AG04449 (cell line): ENCODE measurements around the gene IP6K1.

ENCODE experiments used
- CTCF ChIA-PET: fragments of 350-600 bp; formaldehyde crosslinking; extraction: SDS; loops from one replicate; lab custom pipeline; 2021; ENCODE audit warnings: antibody characterized with exemption; lab: Yijun Ruan, JAX
- POLR2A ChIA-PET: fragments of 400-600, 350-600 bp; formaldehyde crosslinking; extraction: SDS; loops from one replicate; lab custom pipeline; 2020; ENCODE audit warnings: antibody characterized with exemption, inconsistent platforms; lab: Yijun Ruan, JAX
- DNase-seq: peaks from one replicate; pipeline ENCODE4 v3.0.0-alpha.2; 2010; ENCODE audit warnings: low read depth, low spot score
- H3K4me3 ChIP-seq: 2 replicates; pipeline ENCODE4 v1.5.1; 2011; ENCODE audit warnings: low read depth, mild to moderate bottlenecking, control low read depth, low read length
- CTCF ChIP-seq: IDR thresholded peaks from one replicate; pipeline ENCODE4 v1.5.1; 2011; ENCODE audit warnings: mild to moderate bottlenecking, moderate library complexity, low read length, control low read depth, inconsistent platforms; ENCODE audit not compliant: insufficient read depth; ENCODE audit errors: missing control alignments

The IP6K1 gene

GRCh38 chr3:49707113-49707480 lies 79.2 kb downstream of the IP6K1 start:
- CTCF ChIA-PET, result interaction anchor here (1.0 to 1.9 kb wide), 5 partner anchors 9 to 132 kb away, joined by 3 to 7 read pairs (median 4); no protein-coding TSS in a partner anchor
- DNase-seq, result no peak
- TF ChIP-seq CTCF, result no peak

GRCh38 chr3:49706456-49707112 lies 79.8 kb downstream of the IP6K1 start:
- TF ChIP-seq CTCF, result no peak
- no peak overlapping the region for H3K4me3 ChIP-seq
- CTCF ChIA-PET, result interaction anchor here (1.0 to 1.9 kb wide), 3 partner anchors 8 to 133 kb away, joined by 3 to 7 read pairs (median 4); no protein-coding TSS in a partner anchor
- no peak for DNase-seq
- POLR2A ChIA-PET, result no interaction called here

More at GRCh38 chr3:49707113-49707480, 79.2 kb downstream of the IP6K1 start:
- POLR2A ChIA-PET, result no interaction called here
- no peak overlapping the region for H3K4me3 ChIP-seq

GRCh38 chr3:49705390-49705960 lies 80.9 kb downstream of the IP6K1 start:
- H3K4me3 ChIP-seq, result no peak overlapping the region
- CTCF ChIA-PET, result interaction anchor here (1.0 to 1.9 kb wide), 3 partner anchors 7 to 134 kb away, joined by 3 to 7 read pairs (median 4); no protein-coding TSS in a partner anchor
- POLR2A ChIA-PET, result no interaction called here
- no peak for TF ChIP-seq CTCF
- no peak for DNase-seq

GRCh38 chr3:49704629-49705028 lies 81.7 kb downstream of the IP6K1 start:
- H3K4me3 ChIP-seq, result no peak overlapping the region
- TF ChIP-seq CTCF, result no peak
- no peak for DNase-seq
- ChIA-PET CTCF (interaction anchor here (1.0 to 7.8 kb wide), 4 partner anchors 9 to 165 kb away, joined by 3 to 74 read pairs (median 50); no protein-coding TSS in a partner anchor), POLR2A (no interaction called here)

- ChIA-PET POLR2A (no interaction called here), CTCF (interaction anchor here (0.9 to 7.8 kb wide), 11 partner anchors 9 to 164 kb away, joined by 3 to 74 read pairs (median 4); partner anchors contain the start of genes AMIGO3 and IP6K1)
- no peak for DNase-seq
- TF ChIP-seq CTCF, result no peak
- no peak overlapping the region for H3K4me3 ChIP-seq
Measured at GRCh38 chr3:49703956-49704355, 82.4 kb downstream of the IP6K1 start.

- ChIA-PET POLR2A (no interaction called here), CTCF (interaction anchor here (0.9 to 7.8 kb wide), 14 partner anchors 10 to 226 kb away, joined by 3 to 74 read pairs (median 4); partner anchors contain the start of genes AMIGO3 and IP6K1)
- H3K4me3 ChIP-seq, result no peak overlapping the region
- no peak for DNase-seq
- peak; percentile 90 for TF ChIP-seq CTCF
Measured at GRCh38 chr3:49703443-49703927, 82.9 kb downstream of the IP6K1 start.
